DMS79 treated with DMSO at 0.1 percent for 48 hours (cell line): ENCODE measurements around the gene CCDC9B.

ENCODE experiments used
- DNase-seq: peaks from one replicate; lab custom pipeline; 2025; lab: John Stamatoyannopoulos, UW

CCDC9B gene

DNA sequence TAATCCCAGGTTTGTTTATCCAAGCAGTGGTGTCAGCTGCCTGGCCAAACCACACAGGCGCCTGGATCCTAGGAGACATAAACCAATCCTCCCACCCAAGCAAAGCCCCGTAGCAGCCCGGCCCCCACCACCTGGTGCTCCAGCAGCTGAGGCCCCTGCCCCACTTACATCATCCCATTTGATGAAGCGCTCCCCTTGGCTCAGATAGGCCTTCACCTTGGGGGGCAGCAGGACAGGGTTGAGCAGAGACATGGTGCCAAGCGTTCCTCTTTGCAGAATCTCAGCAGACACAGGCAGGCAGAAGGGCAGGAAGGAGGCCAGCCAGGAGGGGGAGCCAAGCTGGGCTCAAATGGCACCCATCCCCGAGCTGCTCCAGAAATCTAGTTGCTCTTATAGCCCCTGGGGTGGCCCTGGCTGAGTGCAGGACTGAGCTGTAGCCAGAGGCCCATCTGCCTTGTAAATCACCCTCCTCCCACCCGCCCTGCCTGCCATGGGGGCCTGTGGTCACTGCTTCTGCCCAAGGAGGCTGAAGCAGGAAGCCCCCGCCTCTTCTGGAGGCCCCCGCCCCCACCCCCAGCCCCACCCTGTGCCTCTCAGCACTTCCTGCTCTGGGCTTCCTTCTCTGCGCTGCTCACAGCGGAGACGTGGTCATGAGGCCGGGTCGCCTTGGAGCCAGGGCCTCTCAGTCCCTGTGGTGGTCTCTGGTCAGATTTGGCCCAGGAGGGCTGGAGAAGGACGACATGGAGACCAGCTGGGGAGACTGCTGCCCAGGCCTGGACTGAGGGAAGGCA is 33.1 kb downstream of the CCDC9B start, which contains the start of gene PLCB2:
TSS of gene PLCB2 (minus strand) at position 515 of the 791 bp plus-strand sequence. CDS start at position 252, 263 bp downstream.
- DNase-seq = no peak

DNA sequence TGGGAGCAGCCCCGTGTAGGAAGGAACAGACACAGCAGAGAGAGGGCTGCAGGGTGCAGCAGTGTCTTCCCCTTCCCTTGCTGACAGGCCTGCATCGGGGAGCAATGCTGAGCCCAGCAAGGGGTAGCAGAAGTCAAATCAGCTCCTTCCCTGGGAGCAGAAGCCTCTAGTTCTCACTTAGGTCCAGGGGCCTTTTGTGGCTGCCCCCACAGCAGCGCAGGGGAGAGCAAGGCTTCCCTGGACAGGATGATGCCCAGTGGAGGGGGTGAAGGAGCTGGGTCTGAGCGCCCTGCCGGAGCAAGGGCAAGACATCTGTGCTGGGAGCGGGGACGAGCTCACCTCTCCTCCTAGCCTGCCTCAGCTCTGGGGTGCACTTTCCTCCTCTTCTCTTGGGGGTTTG is 33.8 kb downstream of the CCDC9B start:
- DNase-seq = no peak

DNA sequence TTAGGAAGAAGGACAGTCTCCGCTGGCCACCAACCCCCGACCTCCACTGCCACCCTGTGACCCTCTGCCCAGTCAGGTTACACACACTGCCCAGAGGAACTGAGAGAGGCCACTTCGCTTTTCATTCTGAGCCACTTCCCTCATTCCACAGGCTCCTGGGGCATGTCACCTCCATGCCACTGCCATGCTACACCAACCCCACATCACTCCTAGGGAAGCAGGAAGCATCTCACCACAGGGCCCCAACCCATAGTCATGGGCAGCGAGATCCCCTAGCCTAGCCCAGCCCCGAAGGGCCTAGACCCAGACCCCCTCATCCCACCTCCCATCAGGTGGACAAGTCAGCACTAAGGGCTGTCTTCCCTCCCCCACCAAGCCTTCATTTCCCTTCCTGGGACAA is 34.4 kb downstream of the CCDC9B start:
- DNase-seq = no peak

DNA sequence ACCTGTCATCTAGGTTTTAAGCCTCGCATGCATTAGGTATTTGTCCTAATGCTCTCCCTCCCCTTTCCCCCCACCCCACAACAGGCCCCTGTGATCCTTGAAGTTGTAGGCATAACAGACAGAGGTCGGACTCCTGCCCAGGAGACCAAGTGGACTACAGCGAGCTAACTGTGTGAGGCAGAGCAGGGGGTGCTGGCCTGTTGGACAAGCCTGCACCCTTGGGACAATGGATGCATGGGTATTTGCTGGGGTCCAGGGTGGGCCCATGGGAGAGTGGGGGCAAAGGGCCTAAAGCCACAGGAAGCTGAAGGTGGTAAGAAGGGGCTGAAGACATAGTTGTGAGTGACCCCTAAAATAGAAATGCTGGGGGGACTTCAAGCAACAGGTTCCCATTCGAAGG is 35.5 kb downstream of the CCDC9B start:
- DNase-seq = no peak

DNA sequence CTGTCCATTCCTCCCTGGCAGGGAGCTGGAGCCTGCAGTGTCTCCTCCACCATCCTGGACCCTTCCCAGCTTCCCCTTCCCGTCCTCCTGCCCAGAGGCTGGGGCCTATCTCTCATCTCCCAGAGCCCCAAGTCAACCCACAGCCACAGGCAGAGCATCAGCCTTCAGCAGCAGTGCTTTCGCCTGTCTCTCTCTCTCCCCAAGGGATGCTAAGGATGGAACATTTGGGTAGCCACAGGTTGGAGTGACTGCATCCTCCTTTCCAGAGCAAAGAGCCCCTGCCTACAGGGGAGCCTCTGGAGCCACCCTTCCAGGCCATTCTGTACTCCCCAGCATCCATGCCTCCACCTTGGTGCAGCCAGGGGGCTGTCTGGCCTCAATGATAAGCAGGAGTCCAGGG is 37.2 kb downstream of the CCDC9B start:
- DNase-seq = no peak

DNA sequence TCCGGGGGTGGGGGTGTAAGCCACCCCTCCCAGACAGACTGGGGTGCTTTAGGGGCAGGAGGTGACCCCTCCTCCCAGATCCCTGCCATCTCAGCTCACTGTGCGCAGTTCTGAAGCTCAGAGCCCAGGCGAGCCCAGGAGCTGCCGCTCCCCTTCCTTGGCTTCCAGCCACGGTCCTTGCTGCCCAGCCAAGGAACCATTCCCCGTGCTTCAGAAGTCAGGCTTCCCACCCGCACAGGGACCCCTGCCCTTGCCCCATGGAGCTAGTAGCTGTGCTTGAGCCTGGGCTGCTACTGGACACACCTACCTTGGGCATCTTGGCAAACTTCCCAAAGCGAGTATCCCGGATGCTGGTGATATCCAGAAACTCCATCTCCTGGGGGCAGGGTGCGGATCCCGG is 37.8 kb downstream of the CCDC9B start:
- no peak for DNase-seq

DNA sequence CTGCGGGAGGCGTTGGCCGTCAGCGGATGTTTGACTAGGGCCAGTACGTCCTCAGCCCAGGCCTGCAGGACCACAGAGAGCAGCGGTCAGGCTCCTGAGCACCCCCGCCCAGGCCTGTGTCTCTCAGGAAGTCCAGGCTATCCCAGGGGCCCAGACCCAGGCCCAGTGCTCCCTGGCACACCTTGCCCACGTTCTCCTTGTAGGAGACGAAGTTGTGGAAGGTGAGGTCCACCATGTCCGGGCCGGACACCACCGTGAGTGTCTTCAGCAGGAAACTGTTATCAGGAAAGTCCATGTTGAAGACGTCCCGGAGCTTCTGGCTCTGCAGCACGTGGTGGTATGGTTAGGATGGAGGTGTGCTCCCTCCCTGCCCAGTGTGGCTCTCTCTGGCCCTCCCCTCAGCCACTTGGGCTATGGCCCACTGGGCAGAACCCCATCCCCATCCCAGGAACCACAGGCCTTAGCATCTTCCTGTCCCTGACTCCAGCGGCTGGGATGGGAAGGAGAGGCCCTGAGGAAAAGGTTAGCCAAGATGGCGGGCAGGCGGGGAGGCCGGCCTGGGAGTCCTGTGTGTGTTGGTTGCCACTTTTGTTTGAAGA is 38.4 kb downstream of the CCDC9B start:
- no peak for DNase-seq

DNA sequence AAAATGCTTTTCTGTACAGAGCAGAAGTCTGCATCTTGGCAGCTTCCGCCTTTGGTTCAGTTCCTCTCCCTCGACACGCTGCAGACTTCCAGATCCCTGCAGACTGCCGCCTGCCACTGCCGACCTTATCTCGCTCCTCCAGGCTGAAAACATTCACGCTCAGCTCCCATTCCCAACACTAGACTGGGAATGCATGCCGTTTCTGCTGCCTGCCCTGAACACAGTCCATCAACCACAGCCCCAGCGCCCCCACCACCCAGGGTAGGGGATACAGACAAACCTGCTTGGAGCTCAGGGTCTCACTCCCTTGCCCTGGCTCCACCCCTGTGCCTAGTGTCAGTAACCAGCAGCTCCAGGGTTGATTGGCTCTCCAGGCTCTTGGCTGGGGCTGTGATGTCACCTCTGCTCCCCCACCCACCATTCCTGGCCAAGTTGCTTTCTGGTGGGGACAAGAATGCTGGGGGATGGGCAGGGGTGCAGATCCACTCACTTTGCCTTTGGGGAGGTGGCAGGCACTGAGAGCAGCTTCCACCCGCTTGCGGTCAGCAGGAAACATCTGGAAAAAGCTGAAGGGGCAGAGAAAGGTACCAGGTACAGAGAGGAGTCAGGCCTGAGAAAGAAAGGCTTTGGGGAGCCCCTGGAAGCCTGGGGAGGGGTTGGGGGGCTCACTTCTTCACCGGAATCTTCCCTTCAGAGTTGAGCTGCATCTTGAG is 39.1 kb downstream of the CCDC9B start:
- DNase-seq = no peak

DNA sequence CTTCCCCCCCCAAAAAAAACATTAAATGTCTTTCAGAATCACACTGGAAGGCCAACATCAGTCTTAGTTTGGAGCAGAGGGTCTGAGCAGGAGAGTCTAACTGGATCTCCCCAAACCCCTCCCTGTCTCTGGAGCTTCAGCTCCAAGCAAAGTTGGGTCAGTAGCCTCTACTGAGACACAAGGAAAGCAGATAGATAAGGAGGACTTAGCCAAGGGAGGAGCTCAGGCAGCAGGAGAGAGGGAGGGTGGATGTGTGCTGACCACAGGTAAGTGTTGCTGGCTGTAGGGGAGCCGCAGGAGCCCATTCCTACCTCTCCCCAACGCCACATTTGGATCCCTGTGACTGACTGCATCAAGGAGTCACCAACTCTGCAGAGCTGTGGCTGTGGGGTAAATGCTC is 40.0 kb downstream of the CCDC9B start:
- no peak for DNase-seq

DNA sequence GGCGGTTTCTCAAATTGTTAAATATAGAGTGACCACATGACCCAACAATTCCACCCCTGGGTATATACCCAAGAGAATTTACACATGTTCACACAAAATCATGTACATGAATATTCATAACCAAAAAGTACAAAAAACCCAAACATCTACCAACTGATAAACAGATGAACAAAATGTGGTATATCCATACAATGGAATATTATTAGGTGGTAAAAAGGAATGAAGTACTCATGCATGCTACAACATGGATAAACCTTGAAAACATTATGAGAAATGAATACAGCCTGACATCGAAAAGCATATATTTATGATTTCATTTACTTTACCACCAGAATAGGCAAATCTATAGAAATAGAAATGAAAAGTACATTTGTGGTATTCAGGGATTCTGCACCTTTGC is 40.4 kb downstream of the CCDC9B start:
- no peak for DNase-seq

DNA sequence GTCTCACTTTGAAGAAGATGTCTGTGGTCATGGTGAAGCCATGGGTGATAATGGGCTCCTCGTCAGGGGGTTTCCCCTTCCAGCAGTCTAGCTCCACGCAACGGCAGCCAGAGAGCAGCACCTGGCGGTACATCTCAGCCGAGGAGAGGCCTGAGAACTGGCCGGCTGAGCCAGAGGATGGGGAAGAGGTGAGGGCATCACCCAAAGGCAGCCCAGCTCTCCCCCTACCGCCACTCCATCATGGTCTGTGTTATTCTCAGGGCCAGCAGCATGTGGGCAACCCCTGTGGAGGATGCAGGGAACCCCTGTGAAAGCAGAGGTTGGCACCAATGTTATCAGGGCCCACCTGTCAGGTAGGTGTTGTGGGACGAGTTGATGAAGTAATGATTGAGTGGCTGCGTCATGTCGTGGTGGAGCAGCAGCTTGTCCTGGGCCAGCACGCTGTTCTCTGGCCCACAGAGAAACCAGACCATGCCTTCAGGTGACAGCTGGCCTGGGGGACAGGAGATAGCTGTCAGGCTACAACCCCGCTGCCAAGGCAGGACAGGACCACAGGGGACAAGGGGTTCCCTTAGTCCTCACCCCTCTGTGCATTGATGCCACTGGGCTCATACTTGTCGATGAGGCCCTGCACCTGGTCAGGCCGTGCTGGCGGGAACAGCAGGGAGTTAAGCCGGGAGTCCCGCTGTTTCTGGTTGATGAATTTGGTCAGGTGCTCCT is 42.4 kb downstream of the CCDC9B start:
- no peak for DNase-seq

DNA sequence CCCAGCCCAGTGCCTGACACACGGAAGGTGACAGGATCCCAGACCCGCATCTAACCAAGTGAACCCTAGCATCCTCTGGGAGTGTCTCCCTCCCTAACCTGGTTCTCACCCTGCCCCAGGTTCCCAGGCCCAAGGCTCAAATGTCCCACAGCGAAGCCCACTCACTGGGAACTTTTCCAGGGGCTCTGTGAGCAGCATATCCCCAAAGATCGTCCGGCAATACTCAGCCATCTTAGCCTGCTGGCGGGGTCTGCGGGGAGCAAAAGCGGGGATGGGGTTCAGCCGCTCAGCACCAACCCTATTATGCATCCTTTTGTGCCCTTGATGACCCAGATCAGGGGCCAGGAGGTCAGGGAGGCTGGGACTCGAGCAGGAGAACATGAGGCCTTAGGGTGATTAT is 43.4 kb downstream of the CCDC9B start:
- DNase-seq = no peak

DNA sequence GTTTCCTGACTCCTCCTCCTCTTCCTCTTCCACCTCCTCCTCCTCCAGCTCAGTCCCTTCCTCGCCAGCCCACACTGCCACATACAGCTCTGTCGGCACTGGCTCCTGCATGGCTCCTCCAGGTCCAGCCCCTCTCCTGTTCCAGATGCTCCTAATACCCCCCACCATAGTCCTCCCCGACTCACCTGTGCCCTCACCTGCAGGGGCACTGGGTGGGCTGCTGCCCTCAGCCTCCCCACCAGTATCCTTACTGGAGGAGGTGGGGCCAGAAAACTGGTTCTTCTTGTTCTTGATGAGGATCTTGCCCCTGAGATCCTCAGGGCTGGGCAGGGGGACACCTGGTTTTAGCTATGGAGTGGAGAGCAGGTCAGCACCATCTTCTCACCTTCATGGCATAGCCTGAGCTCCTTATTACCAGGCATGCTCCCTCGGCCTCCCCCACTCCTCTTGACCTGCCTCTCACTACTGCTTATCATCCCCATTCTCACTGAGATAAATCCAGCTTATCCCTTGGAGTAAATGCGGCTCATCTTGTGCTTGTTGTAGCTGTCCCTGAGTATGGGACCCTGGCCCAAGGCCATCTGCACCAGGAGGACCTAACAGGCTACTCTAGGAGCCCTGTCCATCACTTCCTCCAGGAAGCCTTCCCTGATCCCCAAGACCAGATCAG is 44.0 kb downstream of the CCDC9B start:
- no peak for DNase-seq

DNA sequence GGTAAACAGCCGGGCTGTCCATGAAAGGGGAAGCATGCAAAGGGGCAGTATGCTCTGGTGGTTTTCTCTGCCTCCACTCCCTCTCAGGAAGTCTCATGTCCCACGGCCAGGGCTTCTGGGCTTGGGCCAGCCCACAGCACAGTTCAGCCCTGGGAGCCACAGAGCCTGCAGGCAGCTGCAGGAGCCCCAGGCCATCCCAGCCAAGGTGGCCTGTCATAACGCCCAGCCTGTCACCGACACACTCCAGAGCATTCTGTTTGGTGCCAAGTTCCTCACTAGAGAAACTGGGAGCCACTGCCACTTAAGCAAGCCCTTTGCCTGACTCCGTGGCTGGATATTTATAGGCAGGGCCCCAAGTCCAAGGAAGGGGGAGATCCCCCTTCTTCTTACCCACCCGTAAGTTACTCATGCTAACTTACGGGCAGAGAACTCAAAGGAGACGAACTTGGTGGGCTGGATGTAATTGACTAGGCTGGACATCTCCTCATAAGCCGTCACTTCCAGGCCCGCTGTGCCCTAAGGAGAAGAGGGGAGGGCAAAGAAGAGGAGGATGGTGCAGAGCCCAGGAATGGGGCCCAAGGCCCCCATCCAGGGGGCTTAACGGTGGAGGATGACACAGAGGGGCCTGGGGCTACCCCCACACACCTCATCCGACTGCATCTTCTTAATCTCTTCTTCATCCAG is 44.7 kb downstream of the CCDC9B start:
- DNase-seq = no peak

DNA sequence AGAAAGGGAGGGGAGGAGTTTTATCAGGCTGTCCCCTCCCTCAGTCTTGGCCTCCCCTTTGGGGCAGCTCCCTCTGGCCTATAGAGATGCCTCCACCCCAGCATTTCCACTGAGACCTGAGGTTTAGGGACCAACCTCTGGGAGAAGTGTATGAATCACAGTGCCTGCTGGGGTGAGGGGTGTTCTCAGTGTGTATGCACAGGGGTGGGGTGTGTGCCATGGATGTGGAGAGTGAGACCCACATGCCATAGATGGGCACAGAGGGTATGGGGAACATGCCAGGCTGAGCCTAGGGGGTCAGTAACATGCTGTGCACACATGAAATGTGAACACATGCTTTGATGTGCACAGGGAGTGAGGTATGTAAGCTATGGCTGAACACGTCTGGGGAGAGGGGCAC is 45.4 kb downstream of the CCDC9B start:
- no peak for DNase-seq

DNA sequence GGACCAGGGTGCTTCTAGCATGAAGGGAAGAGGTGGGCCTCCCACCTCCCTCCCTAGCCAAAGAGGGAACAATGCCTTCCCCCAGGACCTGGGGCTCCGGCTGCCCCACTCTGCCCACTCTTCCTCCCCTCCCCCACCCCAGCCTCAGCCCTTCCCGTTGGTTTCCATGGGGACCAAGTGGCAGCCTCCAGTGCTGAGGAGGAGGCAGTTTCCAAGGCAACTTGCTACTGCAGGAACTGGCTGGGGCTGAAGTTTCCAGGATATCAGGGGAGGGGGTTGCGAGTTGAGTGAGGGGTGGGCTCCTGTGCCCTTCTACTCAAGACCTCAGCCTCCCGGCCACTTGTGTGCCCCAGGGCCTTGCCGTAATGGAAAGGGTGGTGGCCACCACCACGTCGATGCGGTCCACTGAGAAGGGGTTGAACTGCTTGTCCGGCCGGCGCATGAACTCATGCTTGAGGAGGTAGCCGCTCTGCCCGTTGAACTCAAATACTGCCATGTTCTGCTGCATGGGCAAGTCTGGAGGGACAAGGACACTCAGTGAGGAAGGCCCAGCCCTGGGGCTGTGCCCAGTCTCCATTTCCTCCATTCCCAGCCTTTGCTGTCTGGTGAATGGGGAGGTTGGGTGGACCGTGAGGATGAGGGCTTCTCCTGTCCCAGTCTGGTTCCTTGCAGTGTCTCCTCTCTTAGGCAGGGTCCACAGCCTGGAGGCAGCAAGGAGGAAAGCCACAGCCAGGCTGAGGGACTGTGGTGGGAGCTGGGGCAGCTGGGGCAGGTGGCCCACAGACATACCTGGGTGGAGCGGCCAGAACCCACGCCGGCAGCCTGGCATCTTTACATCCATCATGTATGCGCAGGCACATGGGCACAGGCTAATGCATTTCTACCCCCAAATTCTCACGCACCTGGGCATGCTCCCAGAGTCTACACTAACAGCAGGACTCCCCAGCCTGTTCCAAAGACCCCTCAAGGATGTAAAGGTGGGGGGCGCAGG is 46.5 kb downstream of the CCDC9B start:
- DNase-seq = no peak

DNA sequence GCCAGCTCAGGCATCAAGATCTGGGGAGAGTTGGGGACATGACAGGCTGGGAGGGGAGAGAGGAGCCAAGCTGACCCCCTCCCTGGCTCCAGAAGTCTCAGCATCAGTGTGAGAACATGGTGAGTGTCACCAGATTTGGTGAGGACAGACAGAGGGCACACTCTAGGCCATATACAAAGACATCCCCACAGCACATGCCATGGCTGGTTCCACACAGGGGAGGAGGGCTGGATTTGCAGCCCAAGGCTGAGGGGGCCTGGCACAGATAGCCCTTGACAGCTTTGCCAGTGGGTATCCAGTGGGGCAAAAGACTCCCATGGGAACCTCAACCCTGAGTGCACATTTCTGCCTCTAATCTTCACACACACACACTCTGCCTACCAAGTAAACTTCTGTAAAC is 47.7 kb downstream of the CCDC9B start:
- DNase-seq = no peak

DNA sequence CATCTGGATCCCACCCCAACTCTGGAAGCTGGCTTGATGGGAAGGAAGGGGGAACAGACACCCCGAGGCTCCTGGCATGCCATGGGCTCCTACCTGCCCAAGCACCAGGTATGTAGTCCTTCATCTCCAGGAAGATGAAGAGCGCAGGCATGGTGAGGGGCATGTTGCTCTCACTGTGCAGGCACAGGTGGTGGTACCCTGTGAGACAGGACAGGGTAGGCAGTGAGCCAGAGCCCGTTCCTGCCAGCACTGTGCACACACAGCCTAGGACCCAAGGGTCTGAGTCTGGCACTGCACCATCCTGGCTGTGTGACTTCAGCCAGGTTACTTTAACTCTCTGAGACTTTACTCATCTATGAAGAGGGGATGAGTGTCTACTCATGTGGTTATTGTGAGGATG is 48.5 kb downstream of the CCDC9B start:
- no peak for DNase-seq

DNA sequence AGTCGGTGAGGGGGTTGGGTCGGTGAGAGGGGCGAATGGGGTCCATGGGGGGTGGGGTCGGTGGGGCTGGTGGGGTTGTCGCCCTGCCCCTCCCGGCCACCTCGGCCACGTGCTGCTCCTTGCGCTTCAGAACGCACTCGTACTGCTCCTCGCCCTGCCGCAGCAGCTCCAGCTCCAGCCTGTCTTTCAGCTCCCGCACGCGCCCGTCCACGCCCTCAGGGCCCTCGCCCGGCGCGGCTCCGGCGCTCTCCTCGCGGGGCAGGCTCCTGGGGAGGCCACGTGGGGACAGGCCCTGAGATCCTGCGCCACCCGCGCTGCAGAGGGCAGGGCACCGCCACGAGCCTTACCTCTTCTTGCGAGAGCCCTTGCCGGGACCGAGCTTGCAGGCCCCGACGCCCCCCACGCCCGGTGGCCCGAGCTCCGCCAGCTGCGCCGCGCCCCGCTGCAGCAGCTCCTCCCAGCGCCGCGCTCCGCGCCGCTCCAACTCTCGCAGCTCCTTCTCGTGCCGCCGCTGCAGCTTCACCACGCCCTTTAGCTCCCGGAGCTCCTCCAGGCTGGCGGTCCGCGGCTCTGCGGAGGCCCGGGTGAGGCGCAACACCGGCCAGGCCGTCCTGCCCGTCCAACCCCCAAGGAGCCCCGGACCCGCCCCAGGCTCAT is 49.7 kb downstream of the CCDC9B start:
- peak; percentile 11 for DNase-seq

DNA sequence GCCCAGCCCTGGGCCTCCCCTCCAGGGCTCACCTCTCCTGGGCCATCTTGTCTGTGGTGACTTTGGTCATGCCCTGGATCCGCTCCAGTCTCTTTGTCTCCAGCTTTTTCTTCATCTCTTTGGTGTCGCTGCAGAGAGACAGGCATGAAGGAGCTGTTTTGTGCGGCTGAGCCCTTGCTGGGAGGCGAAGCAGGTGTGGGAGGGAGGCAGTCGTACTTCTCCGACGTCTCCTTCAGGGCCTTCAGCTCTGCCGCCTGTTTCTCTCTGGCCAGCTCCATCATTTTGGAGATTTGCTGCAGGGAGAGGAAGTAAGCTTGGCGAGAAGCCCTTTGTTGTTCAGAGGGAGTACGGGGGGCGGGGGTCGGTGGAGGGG is 50.2 kb downstream of the CCDC9B start:
- no peak for DNase-seq
